Upper lobe of left lung (tissue), 6 donors: ENCODE data around the gene LHFPL5. TPM values are rescaled to one million over a fixed set of nuclear protein-coding genes. Genes with fewer than 3 reads are reported as not detected.

Experiments
- ATAC-seq, 2 donors: fragments of 200-7000 bp; cut with Tn5 transposase; one replicate each; pipeline ENCODE4 v1.9.1; 2022; ENCODE audit warnings: mild to moderate bottlenecking in 2 of 2, moderate library complexity in 2 of 2; ENCODE audit not compliant: low FRiP score in 2 of 2
- DNase-seq, 2 donors: peaks; one replicate each; pipeline ENCODE4 v3.0.0-alpha.2; 2019 to 2020
- H3K27ac ChIP-seq, 4 donors: fragments of 200-600 bp; sonication (generic); one replicate each; pipeline ENCODE4 v1.5.1; 2016 to 2019
- H3K27me3 ChIP-seq, 4 donors: fragments of 200-600 bp; sonication (generic); one replicate each; pipeline ENCODE4 v1.5.1; 2017 to 2019
- H3K36me3 ChIP-seq, 4 donors: fragments of 200-600 bp; sonication (generic); one replicate each; pipeline ENCODE4 v1.5.1; 2016 to 2019
- H3K4me1 ChIP-seq, 4 donors: fragments of 200-600 bp; sonication (generic); one replicate each; pipeline ENCODE4 v1.5.1; 2018 to 2019
- H3K4me3 ChIP-seq, 4 donors: fragments of 200-600 bp; sonication (generic); one replicate each; pipeline ENCODE4 v1.5.1; 2017 to 2019; ENCODE audit warnings: mild to moderate bottlenecking in 2 of 4, moderate library complexity in 1 of 4
- H3K9me3 ChIP-seq, 4 donors: fragments of 200-600 bp; sonication (generic); one replicate each; pipeline ENCODE4 v1.5.1; 2018 to 2019
- CTCF ChIP-seq, 6 experiments: fragments of 450-650 bp in 4 of 6; fragments of 200-600 bp in 2 of 6; sonication (generic) in 2 of 6; IDR thresholded peaks; one replicate each; pipeline ENCODE4 v1.5.1; 2016 to 2019; ENCODE audit warnings: antibody characterized with exemption in 6 of 6
- EP300 ChIP-seq, 4 donors: sonication (generic); formaldehyde crosslinking; IDR thresholded peaks; one replicate each; pipeline ENCODE4 v1.5.1; 2017; ENCODE audit warnings: antibody characterized with exemption in 4 of 4, control low read depth in 2 of 4
- POLR2A ChIP-seq, 4 donors: fragments of 450-650 bp; IDR thresholded peaks; one replicate each; pipeline ENCODE4 v1.5.1; 2016 to 2017; ENCODE audit warnings: antibody characterized with exemption in 4 of 4, mild to moderate bottlenecking in 2 of 4
- POLR2AphosphoS5 ChIP-seq, 2 donors: sonication (generic); formaldehyde crosslinking; IDR thresholded peaks; one replicate each; pipeline ENCODE4 v1.5.1; 2017; ENCODE audit warnings: antibody characterized with exemption in 2 of 2
- WGBS, 2 donors: methylation state at CpG; one replicate each; pipeline ENCODE4 v1.1.5; 2017 to 2018; 5-methylcytosine and 5-hydroxymethylcytosine counted together
- total RNA-seq, 6 donors: library from RNA; depleted of rRNA in 4 of 6; stranded (reverse); fragments of >200 nt in 4 of 6; gene quantifications; one replicate each; pipeline versions ENCODE4 v1.1.0 to v1.2.1, GENCODE V29; 2016 to 2021
- donor health status: DM: no; HTN: no; CAD: no; lungs with moderate emphysema.
- donor health status: DM: no; HTN: yes; CAD: no; lungs with severe emphysema.

Gene LHFPL5
- total RNA-seq, 6 donors from 2014 or later: not detected

DNA sequence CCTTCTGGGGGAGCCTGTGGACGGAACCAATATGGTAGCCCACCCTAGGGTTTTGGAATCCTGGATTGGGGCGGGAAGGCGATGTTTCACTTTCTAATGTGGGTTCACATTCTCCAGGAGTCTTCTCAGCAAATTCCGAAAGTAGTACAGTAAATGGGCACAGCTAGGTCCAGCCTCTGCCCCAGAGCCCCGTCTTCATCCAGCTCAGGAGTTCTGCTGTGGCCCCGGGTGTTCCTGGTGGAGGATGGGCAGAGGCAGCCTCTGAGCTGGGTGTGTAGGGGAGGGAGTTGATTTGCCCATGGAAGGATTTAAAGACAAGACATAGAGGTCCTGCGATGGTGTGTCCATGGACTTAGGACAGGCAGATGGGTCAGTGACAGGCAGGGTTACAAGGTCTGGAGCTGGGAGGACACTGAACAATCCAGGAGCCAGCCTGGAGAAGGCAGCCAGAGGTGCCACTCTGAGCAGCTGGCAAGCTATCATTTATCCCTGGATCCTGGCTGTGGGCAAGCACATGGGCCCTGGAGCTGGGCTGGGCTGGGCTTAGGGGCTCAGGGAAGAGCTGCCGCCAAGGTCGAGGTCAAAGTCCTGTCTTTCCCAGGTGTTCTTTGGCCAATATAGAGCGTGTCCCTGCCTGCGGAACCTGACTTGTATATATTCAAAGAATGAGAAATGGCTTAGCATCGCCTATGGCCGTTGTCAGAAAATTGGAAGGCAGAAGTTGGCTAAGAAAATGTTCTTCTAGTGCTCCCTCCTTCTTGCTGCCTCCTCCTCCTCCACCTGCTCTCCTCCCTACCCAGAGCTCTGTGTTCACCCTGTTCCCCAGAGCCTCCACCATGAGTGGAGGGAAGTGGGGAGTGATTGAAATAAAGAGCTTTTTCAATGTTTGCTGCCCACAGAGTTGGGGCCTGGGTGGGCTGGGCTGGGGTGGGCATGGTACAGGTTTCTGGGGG is 17.6 kb upstream of the LHFPL5 start:
- peaks cover 0 to 10% (median 4%) of the 10 kb centered on the region in 4 donors for H3K27me3 ChIP-seq
- peak; percentile 25 to 50 for ATAC-seq

DNA sequence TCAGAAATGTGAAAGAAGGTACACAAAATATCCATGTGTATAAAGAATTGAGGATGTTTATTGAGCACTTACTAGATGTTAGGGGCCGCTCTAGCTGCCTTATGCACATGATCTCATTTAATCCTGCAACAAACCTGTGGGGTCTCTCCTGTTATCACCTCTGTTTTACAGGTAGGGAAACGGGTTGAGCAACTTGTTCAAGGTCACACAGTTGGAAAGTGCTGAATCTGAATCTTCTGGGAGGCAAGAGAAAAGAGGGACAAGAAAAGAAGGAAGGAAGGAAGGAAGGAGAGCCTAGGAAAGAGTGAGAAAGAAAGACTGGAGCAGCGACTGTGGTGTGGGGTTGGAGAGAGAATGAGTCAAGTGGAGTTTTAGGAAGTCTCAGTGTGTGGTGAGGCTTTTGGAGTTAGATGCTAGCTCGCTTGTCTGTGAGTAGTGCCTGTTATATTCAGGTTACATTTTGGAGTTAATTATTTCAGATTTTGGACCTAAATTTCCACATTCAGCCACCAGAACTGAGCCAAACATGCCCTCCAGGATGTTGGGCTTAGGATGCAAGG is 16.6 kb upstream of the LHFPL5 start:
- Histone ChIP-seq H3K27me3 (peaks cover 0 to 10% (median 4%) of the 10 kb centered on the region in 4 donors), H3K4me1 (peaks cover 0 to 4% (median 0%) of the 10 kb centered on the region in 4 donors), H3K9me3 (no peaks in the 10 kb centered on the region), H3K4me3 (no peak overlapping the region), H3K36me3 (no peaks in the 10 kb centered on the region), H3K27ac (no peak overlapping the region)
- 60 to 67% methylated on average over 4 of the region's 4 CpGs for WGBS, 2 donors
- TF ChIP-seq EP300 (IDR thresholded peaks at IDR 0.05): no peak
- TF ChIP-seq POLR2A (IDR thresholded peaks at IDR 0.05): no peak
- TF ChIP-seq POLR2AphosphoS5 (IDR thresholded peaks at IDR 0.05): no peak
- no peak for TF ChIP-seq CTCF (IDR thresholded peaks at IDR 0.05)
- ATAC-seq: no peak
- DNase-seq: no peak

More for the DNA sequence above, 17.6 kb upstream of the LHFPL5 start:
- Histone ChIP-seq H3K4me3 (no peak overlapping the region), H3K4me1 (peaks cover 0 to 4% (median 0%) of the 10 kb centered on the region in 4 donors), H3K9me3 (no peaks in the 10 kb centered on the region), H3K36me3 (no peaks in the 10 kb centered on the region), H3K27ac (no peak overlapping the region)
- 79 to 88% methylated on average over 13 of the region's 13 CpGs for WGBS, 2 donors
- TF ChIP-seq CTCF (IDR thresholded peaks at IDR 0.05): no peak
- no peak for TF ChIP-seq POLR2AphosphoS5 (IDR thresholded peaks at IDR 0.05)
- TF ChIP-seq POLR2A (IDR thresholded peaks at IDR 0.05): no peak
- no peak for TF ChIP-seq EP300 (IDR thresholded peaks at IDR 0.05)
- peak in 1 of 2 donors; percentile 54 for DNase-seq

DNA sequence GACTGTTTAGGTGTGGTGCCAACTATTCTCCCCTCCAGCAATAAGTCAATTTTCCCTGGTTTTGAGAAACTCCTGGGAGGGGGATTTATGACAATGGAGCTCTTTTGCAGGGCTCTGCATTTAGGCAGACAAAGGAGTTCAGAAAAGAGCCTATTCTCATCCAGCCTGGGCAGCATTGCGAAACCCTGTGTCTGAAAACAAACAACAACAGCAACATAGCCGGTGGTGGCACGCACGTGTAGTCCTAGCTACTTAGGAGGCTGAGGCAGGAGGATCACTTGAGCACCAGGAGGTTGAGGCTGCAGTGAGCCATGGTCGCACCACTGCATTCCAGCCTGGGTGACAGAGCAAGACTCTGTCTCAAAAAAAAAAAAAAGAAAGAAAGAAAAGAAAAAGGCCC is 14.5 kb upstream of the LHFPL5 start:
- WGBS, 2 donors: 72 to 78% methylated on average over 5 of the region's 5 CpGs
- no peaks in the 10 kb centered on the region for H3K9me3 ChIP-seq
- H3K27ac ChIP-seq: no peak overlapping the region
- no peak for DNase-seq
- no peak overlapping the region for H3K4me3 ChIP-seq
- TF ChIP-seq POLR2AphosphoS5 (IDR thresholded peaks at IDR 0.05) (no peak), CTCF (IDR thresholded peaks at IDR 0.05) (no peak), POLR2A (IDR thresholded peaks at IDR 0.05) (no peak), EP300 (IDR thresholded peaks at IDR 0.05) (no peak)
- ATAC-seq: no peak
- peaks cover 0 to 10% (median 4%) of the 10 kb centered on the region in 4 donors for H3K27me3 ChIP-seq
- peaks cover 0 to 4% (median 0%) of the 10 kb centered on the region in 4 donors for H3K4me1 ChIP-seq
- no peaks in the 10 kb centered on the region for H3K36me3 ChIP-seq

DNA sequence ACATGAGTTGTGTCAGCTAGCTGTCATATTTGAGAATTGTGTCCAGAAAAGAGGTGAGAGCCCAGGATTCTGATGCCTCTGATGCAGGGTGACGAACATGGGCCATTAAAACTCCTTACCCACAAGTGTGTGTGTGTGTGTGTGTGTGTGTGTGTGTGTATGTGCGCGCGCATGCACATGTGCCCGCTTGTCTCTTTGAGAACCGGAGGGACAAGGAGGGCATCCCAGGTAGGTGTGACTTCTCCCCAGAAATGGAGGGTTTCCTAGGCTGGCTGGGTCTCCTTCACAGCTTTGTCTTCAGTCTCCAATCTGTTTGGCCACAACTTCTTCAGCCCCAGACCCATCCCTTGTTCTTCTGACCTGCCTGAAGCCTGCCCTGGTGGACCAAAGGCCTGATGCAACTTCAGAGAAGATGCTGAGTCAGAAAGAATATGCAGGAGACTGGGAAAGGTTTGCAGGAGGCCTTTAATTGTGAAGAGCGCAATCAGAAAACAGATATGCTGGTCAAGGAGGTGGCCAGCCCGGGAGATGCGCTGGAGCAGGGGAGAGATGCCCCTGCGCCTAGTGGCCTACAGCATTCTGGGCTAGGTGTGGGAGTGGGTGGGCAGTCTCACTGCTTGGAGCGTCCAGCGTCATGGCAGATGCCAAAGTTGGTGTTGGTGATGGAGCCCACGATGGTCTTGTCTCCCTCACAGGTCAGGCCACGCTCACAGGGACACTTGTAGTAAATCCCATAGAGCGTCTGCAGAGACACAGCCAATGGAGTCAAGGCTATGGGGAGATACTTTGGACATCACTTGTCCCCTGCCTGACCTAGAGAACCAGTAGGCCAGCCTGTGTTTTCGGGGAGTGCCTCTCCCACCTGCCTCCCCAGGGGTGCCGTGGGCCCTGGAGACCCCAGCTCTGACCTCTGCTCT is 10.4 kb upstream of the LHFPL5 start:
- no peaks in the 10 kb centered on the region for H3K36me3 ChIP-seq
- H3K9me3 ChIP-seq: no peaks in the 10 kb centered on the region
- H3K4me3 ChIP-seq: no peak overlapping the region
- no peaks in the 10 kb centered on the region for H3K27me3 ChIP-seq
- H3K4me1 ChIP-seq: no peaks in the 10 kb centered on the region
- TF ChIP-seq POLR2AphosphoS5 (IDR thresholded peaks at IDR 0.05) (no peak), POLR2A (IDR thresholded peaks at IDR 0.05) (no peak), EP300 (IDR thresholded peaks at IDR 0.05) (no peak), CTCF (IDR thresholded peaks at IDR 0.05) (no peak)
- DNase-seq (no peak), ATAC-seq (peak in 1 of 2 donors; percentile 6)
- H3K27ac ChIP-seq: no peak overlapping the region
- 89 to 91% methylated on average over 17 of the region's 17 CpGs for WGBS, 2 donors
